Measurements from ENCODE around the gene PPP3CA.

PPP3CA gene

GRCh38 chr4:101294597-101294996 is 52.7 kb downstream of the PPP3CA start:
- TF ChIP-seq, protein P1, sequence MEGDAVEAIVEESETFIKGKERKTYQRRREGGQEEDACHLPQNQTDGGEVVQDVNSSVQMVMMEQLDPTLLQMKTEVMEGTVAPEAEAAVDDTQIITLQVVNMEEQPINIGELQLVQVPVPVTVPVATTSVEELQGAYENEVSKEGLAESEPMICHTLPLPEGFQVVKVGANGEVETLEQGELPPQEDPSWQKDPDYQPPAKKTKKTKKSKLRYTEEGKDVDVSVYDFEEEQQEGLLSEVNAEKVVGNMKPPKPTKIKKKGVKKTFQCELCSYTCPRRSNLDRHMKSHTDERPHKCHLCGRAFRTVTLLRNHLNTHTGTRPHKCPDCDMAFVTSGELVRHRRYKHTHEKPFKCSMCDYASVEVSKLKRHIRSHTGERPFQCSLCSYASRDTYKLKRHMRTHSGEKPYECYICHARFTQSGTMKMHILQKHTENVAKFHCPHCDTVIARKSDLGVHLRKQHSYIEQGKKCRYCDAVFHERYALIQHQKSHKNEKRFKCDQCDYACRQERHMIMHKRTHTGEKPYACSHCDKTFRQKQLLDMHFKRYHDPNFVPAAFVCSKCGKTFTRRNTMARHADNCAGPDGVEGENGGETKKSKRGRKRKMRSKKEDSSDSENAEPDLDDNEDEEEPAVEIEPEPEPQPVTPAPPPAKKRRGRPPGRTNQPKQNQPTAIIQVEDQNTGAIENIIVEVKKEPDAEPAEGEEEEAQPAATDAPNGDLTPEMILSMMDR (IDR thresholded peaks at IDR 0.05): no peak

GRCh38 chr4:101292901-101293300 is 54.4 kb downstream of the PPP3CA start:
- peaks cover 0 to 46% (median 13%) of the 10 kb centered on the region in 4 donors for H3K4me1 ChIP-seq
- intact Hi-C loops (cut with DNase I; ENCODE audit: low total_unique reads): no loop called here
- H3K4me3 ChIP-seq: no peak overlapping the region
- no peaks in the 10 kb centered on the region for H3K36me3 ChIP-seq
- H3K27ac ChIP-seq: peak overlapping the region in 1 of 2 donors; percentile 7
- TF ChIP-seq, protein P1 (IDR thresholded peaks at IDR 0.05): no peak
- H3K27me3 ChIP-seq: no peaks in the 10 kb centered on the region
- H3K9me3 ChIP-seq: no peaks in the 10 kb centered on the region
- no peak for DNase-seq

More at GRCh38 chr4:101294597-101294996, 52.7 kb downstream of the PPP3CA start:
- no peaks in the 10 kb centered on the region for H3K27me3 ChIP-seq
- DNase-seq: no peak
- intact Hi-C loops (cut with DNase I; ENCODE audit: low total_unique reads): no loop called here
- no peaks in the 10 kb centered on the region for H3K9me3 ChIP-seq
- H3K4me3 ChIP-seq: no peak overlapping the region
- H3K4me1 ChIP-seq: peaks cover 0 to 42% (median 12%) of the 10 kb centered on the region in 4 donors
- no peaks in the 10 kb centered on the region for H3K36me3 ChIP-seq
- no peak overlapping the region for H3K27ac ChIP-seq

GRCh38 chr4:101292214-101292613 is 55.1 kb downstream of the PPP3CA start:
- H3K9me3 ChIP-seq: no peaks in the 10 kb centered on the region
- peaks cover 0 to 53% (median 16%) of the 10 kb centered on the region in 4 donors for H3K4me1 ChIP-seq
- TF ChIP-seq, protein P1 (IDR thresholded peaks at IDR 0.05): no peak
- DNase-seq: no peak
- no peak overlapping the region for H3K27ac ChIP-seq
- no peaks in the 10 kb centered on the region for H3K36me3 ChIP-seq
- intact Hi-C loops (cut with DNase I; ENCODE audit: low total_unique reads): no loop called here
- H3K27me3 ChIP-seq: no peaks in the 10 kb centered on the region
- H3K4me3 ChIP-seq: no peak overlapping the region

GRCh38 chr4:101291198-101291597 is 56.1 kb downstream of the PPP3CA start:
- H3K4me3 ChIP-seq: no peak overlapping the region
- H3K27me3 ChIP-seq: no peaks in the 10 kb centered on the region
- no peaks in the 10 kb centered on the region for H3K36me3 ChIP-seq
- peaks cover 0 to 51% (median 19%) of the 10 kb centered on the region in 4 donors for H3K4me1 ChIP-seq
- intact Hi-C loops (cut with DNase I; ENCODE audit: low total_unique reads): no loop called here
- TF ChIP-seq, protein P1 (IDR thresholded peaks at IDR 0.05): no peak
- H3K9me3 ChIP-seq: no peaks in the 10 kb centered on the region
- DNase-seq: no peak
- no peak overlapping the region for H3K27ac ChIP-seq

GRCh38 chr4:101290654-101291053 is 56.7 kb downstream of the PPP3CA start:
- Histone ChIP-seq H3K27ac (no peak overlapping the region), H3K9me3 (no peaks in the 10 kb centered on the region), H3K36me3 (no peaks in the 10 kb centered on the region), H3K4me3 (no peak overlapping the region), H3K27me3 (no peaks in the 10 kb centered on the region), H3K4me1 (peaks cover 0 to 45% (median 18%) of the 10 kb centered on the region in 4 donors)
- DNase-seq: no peak
- intact Hi-C loops (cut with DNase I; ENCODE audit: low total_unique reads): no loop called here
- TF ChIP-seq, protein P1 (IDR thresholded peaks at IDR 0.05): no peak

DNA sequence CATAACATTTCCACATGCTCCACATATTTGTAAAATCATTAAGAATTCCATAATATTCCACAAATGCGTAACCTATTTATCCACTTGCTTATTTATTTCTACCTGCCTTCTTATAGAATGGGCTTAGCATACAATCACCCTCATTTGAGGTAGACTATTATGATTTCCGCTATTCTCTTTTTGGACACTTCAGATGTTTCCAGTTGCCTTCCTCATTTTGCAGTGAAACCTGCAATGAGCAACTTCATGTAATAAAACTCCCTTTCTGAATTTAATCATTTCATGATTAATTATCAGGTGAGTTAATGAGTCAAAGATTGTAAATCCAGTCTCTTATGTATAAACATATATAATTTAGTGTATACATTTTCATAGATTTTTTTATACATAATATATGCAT is 58.0 kb downstream of the PPP3CA start:
- TF ChIP-seq, protein P1 (IDR thresholded peaks at IDR 0.05): no peak
- Histone ChIP-seq H3K27ac (no peak overlapping the region), H3K27me3 (no peaks in the 10 kb centered on the region), H3K36me3 (no peaks in the 10 kb centered on the region), H3K4me3 (no peak overlapping the region), H3K4me1 (peaks cover 0 to 45% (median 19%) of the 10 kb centered on the region in 4 donors), H3K9me3 (no peaks in the 10 kb centered on the region)
- no peak for DNase-seq
- intact Hi-C loops (cut with DNase I; ENCODE audit: low total_unique reads): no loop called here

Measured in tibial artery (tissue), 4 donors.